ENCODE results near the gene CCDC92B.
"Not testable (repeated sequence)": the region's sequence is repeated elsewhere in the genome, so short reads cannot be mapped to it uniquely, and the experiment has no call there.

DNA sequence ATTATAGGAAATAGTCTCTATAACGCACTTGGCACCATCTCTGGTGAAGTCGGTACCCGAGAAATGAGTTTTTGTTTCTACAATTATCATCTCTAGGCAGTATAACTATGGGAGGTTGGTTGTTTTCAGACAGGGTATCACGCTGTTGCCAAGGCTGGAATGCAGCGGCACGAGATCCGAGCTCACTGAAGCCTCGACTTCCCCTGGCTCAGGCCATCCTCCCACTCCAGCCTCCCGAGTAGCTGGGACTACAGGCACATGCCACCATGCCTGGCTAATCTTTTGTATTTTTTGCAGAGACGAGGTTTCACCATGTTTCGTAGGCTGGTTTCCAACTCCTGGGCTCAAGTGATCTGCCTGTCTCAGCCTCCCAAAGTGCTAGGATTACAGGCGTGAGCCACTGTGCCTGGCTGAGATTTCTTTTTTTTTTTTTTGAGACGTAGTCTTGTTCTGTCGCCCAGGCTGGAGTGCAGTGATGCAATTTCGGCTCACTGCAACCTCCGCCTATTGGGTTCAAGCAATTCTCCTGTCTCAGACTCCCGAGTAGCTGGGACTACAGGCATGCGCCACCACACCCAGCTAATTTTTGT is 50.1 kb downstream of the CCDC92B start:
- not testable (repeated sequence) for TF ChIP-seq PPARA (CRISPR knock-in tag; IDR thresholded peaks at IDR 0.05; ENCODE audit: borderline replicate concordance); ZFP3 (CRISPR knock-in tag; IDR thresholded peaks at IDR 0.05); ZNF8 (CRISPR knock-in tag; IDR thresholded peaks at IDR 0.05); BACH2 (CRISPR knock-in tag; IDR thresholded peaks at IDR 0.05; ENCODE audit: borderline replicate concordance)
- TF ChIP-seq, protein P1, sequence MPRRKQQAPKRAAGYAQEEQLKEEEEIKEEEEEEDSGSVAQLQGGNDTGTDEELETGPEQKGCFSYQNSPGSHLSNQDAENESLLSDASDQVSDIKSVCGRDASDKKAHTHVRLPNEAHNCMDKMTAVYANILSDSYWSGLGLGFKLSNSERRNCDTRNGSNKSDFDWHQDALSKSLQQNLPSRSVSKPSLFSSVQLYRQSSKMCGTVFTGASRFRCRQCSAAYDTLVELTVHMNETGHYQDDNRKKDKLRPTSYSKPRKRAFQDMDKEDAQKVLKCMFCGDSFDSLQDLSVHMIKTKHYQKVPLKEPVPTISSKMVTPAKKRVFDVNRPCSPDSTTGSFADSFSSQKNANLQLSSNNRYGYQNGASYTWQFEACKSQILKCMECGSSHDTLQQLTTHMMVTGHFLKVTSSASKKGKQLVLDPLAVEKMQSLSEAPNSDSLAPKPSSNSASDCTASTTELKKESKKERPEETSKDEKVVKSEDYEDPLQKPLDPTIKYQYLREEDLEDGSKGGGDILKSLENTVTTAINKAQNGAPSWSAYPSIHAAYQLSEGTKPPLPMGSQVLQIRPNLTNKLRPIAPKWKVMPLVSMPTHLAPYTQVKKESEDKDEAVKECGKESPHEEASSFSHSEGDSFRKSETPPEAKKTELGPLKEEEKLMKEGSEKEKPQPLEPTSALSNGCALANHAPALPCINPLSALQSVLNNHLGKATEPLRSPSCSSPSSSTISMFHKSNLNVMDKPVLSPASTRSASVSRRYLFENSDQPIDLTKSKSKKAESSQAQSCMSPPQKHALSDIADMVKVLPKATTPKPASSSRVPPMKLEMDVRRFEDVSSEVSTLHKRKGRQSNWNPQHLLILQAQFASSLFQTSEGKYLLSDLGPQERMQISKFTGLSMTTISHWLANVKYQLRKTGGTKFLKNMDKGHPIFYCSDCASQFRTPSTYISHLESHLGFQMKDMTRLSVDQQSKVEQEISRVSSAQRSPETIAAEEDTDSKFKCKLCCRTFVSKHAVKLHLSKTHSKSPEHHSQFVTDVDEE (CRISPR knock-in tag; IDR thresholded peaks at IDR 0.05): not testable (repeated sequence)
- TF ChIP-seq, protein P2, sequence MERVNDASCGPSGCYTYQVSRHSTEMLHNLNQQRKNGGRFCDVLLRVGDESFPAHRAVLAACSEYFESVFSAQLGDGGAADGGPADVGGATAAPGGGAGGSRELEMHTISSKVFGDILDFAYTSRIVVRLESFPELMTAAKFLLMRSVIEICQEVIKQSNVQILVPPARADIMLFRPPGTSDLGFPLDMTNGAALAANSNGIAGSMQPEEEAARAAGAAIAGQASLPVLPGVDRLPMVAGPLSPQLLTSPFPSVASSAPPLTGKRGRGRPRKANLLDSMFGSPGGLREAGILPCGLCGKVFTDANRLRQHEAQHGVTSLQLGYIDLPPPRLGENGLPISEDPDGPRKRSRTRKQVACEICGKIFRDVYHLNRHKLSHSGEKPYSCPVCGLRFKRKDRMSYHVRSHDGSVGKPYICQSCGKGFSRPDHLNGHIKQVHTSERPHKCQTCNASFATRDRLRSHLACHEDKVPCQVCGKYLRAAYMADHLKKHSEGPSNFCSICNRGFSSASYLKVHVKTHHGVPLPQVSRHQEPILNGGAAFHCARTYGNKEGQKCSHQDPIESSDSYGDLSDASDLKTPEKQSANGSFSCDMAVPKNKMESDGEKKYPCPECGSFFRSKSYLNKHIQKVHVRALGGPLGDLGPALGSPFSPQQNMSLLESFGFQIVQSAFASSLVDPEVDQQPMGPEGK (CRISPR knock-in tag; IDR thresholded peaks at IDR 0.05; ENCODE audit: borderline replicate concordance): not testable (repeated sequence)
- TF ChIP-seq, protein P3, sequence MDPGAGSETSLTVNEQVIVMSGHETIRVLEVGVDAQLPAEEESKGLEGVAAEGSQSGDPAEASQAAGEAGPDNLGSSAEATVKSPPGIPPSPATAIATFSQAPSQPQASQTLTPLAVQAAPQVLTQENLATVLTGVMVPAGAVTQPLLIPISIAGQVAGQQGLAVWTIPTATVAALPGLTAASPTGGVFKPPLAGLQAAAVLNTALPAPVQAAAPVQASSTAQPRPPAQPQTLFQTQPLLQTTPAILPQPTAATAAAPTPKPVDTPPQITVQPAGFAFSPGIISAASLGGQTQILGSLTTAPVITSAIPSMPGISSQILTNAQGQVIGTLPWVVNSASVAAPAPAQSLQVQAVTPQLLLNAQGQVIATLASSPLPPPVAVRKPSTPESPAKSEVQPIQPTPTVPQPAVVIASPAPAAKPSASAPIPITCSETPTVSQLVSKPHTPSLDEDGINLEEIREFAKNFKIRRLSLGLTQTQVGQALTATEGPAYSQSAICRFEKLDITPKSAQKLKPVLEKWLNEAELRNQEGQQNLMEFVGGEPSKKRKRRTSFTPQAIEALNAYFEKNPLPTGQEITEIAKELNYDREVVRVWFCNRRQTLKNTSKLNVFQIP (CRISPR knock-in tag; IDR thresholded peaks at IDR 0.05; ENCODE audit: borderline replicate concordance, low read depth): not testable (repeated sequence)

Measured in SK-N-SH treated with all-trans-retinoic acid at 6 μM for 48 hours (cell line).